Uterus (tissue), 2 donors: ENCODE data around the gene UROS.

ENCODE experiments used
- CTCF ChIP-seq, 4 experiments: fragments of 200-600 bp in 2 of 4; fragments of 450-650 bp in 2 of 4; sonication (generic) in 2 of 4; IDR thresholded peaks; one replicate each; pipeline ENCODE4 v1.5.1; 2016 to 2019; ENCODE audit warnings: antibody characterized with exemption in 4 of 4, mild to moderate bottlenecking in 2 of 4, moderate library complexity in 1 of 4
- POLR2A ChIP-seq, 2 donors: fragments of 450-650 bp; IDR thresholded peaks; one replicate each; pipeline ENCODE4 v1.6.1; 2016; ENCODE audit warnings: antibody characterized with exemption in 2 of 2, mild to moderate bottlenecking in 1 of 2, moderate library complexity in 1 of 2

- TF ChIP-seq CTCF (IDR thresholded peaks at IDR 0.05) (no peak), POLR2A (IDR thresholded peaks at IDR 0.05) (no peak)
Measured at GRCh38 chr10:125817337-125817946, 5.6 kb downstream of the UROS start.
